ENCODE results near the gene CCDC6. TPM values are rescaled to one million over a fixed set of nuclear protein-coding genes. Genes with fewer than 3 reads are reported as not detected.
"Not testable (repeated sequence)": the region's sequence is repeated elsewhere in the genome, so short reads cannot be mapped to it uniquely, and the experiment has no call there.

Gene CCDC6
- polyA plus RNA-seq, 12 donors = 16.1 to 29.7 (median 21.7) TPM; not detected in 1

DNA sequence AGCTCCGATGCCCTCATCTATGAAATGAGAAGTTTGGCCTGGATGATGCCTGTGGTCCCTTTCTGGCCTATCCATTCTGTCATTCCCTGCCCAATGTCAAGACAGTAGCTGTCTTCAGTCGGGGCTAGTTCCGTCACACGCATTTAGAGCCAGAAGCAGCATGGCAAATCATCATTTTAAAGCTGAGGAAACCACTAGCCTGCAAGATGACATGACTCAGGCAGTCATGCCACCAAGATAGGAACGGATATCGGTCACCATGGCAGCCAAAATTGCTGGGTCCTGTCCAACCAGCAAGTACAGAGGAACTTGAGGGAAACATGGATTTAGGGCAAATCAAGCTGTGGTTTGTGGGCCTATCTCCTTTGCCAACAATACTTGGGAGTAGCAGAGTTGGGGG lies 88.6 kb downstream of the CCDC6 start:
- no peak for DNase-seq

- no peak for DNase-seq
Measured at GRCh38 chr10:59814878-59815277, 91.5 kb downstream of the CCDC6 start.

GRCh38 chr10:59812519-59813122 lies 93.7 kb downstream of the CCDC6 start:
- DNase-seq = no peak

DNA sequence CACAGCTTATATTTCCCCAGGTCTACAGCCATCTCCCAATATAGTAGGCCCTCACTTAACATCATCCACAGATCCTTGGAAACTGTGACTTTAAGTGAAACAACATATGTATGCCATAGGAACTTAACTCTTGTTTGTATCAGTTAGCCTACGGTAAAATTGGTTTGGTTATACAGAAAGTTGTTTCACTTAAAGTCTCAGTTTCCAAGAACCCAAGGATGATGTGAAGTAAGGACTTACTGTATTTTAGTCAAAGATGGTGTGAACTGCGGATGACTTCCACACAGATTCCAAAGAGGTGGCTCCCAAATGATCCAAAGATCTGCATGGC lies 96.7 kb downstream of the CCDC6 start:
- no peak for DNase-seq

DNA sequence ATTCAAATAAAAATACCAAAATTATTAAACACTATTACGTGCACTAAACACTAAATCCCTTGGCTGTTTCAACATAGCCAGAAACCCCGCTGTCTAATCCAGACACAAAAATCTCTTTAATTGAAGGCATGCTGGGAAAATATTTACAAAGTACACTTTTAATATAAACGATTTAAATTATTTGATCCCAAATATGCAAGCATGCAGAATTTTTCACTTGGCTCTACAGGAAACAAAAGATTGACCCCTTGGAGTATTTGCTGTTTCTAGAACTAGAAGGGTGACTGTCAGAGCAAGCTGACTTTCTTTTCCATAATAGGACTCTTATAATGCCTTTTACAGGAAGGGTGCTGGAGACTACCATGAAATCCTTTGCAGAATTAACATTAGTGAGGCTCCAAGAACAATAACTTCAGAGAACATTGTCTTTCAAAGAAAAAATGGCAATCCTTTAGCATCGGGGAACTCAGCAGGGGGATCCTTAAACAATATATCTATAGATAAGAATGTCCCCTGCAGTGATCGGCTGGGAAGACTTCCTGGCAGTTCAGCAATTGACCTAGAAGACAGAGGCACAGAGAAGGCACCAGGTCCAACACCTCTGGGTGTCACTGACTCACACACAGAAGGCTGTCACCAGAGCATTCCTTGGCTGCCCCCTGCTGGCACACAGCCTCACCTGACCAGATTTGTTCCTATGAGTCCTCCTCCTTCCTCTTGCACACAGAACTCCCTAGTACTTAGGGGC lies 97.3 kb downstream of the CCDC6 start:
- peak; percentile 33 for DNase-seq

GRCh38 chr10:59807629-59808620 lies 98.4 kb downstream of the CCDC6 start:
- DNase-seq = no peak

DNA sequence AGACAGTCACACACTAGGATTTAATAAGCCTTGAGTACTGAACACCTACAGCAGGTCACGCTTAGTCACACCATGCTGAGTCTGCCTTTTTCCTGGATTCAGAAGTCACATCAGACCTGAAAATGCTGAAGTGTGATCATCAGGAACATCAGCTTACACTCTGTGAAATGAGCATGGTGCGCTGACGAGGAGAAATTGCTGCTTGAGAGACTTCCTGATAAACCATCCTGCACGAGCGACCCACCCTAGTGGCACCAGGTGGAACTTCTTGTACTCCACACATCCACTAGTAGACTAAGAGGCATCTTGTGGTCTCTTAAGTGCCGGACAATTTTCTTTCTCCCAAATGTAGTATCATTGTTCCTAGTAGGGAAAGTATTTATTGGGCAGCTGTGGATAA lies 101.3 kb downstream of the CCDC6 start:
- DNase-seq = no peak

DNA sequence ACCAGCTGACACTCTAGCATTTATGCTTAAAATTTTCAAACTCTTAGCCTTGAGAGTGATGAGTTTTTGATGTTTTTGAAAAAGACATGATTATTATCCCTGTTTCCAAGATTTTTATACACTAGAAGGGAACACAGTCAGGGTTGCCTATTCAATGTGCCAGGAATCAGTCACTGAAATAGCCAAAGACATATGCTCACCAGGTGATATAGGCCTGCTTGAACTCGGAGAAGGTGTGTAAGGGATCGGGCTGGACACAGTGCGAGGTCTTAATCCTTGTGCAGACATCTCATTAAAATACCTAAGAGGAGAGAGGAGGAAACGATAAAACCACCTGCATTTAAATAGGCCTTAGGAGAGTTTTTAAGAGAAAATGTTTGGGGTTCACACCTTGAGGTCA lies 102.1 kb downstream of the CCDC6 start:
- DNase-seq = no peak

DNA sequence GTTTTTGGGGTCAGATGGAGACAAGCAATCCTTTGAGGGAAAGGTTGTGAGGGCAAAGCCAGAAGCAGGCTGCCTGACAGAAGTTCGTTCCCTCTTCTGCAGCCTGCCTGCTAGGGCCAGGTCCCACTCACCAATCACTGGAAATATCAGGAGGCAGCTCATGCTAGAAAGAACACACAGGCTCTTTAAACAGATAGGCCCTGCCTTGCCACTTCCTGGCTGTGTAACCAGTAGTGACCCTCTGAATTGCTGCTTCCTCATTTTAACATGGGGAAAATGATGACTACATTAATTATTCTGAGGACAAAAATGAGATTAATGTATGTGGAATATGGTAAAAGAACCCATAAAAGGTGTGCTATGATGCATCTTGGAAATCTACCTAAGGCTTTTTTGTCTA lies 102.6 kb downstream of the CCDC6 start:
- no peak for DNase-seq

- no peak for DNase-seq
Measured at GRCh38 chr10:59801171-59801570, 105.2 kb downstream of the CCDC6 start.

DNA sequence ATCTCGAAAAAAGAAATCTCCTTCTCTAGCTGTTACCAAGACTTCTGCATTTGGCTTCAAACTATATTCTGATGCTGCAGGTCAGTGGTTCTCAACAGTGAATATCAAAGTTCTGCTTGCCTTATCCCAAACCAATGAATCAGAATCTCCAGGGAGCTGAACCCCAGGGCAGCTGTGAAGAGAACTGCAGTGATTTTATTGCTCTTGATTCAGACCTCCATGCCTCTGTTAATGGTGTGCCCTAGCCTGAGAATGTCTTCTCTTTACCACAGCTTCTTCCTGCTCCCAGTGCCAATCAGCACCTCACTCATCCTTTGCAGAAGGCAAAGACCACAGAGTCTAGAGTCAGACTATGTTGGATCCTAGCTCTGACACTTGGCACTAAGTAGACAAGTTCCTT lies 106.9 kb downstream of the CCDC6 start:
- DNase-seq = no peak

GRCh38 chr10:59793919-59794318 lies 112.4 kb downstream of the CCDC6 start:
- no peak for DNase-seq

GRCh38 chr10:59792812-59793211 lies 113.5 kb downstream of the CCDC6 start:
- no peak for DNase-seq

DNA sequence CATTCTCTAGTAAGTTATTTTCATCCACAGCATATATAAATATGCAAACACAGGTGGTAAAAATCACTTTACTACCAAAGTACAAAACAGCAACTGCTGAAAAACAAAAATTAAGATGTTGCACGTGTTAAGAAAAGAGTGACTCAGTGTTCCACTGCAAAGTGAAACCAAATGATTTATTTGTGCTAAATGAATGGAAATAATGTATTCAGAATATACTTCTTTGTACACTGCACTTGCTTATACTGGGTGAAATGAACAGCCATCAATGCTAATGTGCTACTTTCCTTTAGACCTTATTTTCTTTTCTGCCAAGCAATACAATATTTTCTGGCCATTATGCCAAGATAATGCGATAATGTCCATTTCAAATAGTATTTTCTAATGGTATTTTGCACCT lies 114.8 kb downstream of the CCDC6 start:
- no peak for DNase-seq

- not testable (repeated sequence) for DNase-seq
Measured at GRCh38 chr10:59790080-59790479, 116.3 kb downstream of the CCDC6 start.

GRCh38 chr10:59788914-59789313 lies 117.4 kb downstream of the CCDC6 start:
- DNase-seq = not testable (repeated sequence)

- not testable (repeated sequence) for DNase-seq
Measured at GRCh38 chr10:59787032-59787431, 119.3 kb downstream of the CCDC6 start.

DNA sequence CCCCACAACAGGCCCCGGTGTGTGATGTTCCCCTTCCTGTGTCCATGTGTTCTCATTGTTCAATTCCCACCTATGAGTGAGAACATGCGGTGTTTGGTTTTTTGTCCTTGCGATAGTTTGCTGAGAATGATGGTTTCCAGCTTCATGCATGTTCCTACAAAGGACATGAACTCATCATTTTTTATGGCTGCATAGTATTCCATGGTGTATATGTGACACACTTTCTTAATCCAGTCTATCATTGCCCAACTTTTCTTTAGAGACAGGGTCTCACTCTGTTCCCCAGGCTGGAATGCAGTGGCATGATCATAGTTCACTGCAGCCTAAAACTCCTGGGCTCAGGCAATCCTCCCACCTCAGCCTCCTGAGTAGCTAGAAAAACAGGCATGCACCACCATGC lies 120.9 kb downstream of the CCDC6 start:
- DNase-seq = not testable (repeated sequence)

- DNase-seq = no peak
Measured at GRCh38 chr10:59781511-59781910, 124.8 kb downstream of the CCDC6 start.

- peak; percentile 67 for DNase-seq
Measured at GRCh38 chr10:59779756-59780533, 126.4 kb downstream of the CCDC6 start.

GRCh38 chr10:59774451-59774850 lies 131.9 kb downstream of the CCDC6 start:
- no peak for DNase-seq

- DNase-seq = no peak
Measured at GRCh38 chr10:59773088-59773487, 133.3 kb downstream of the CCDC6 start.
